ENCODE data around the gene PCSK4. TPM values are rescaled to one million over a fixed set of nuclear protein-coding genes. Genes with fewer than 3 reads are reported as not detected.
"Not testable (repeated sequence)": the region's sequence is repeated elsewhere in the genome, so short reads cannot be mapped to it uniquely, and the experiment has no call there.

PCSK4 gene
- total RNA-seq, 6 donors from 2014 or later: 2.7 to 47.1 (median 6.8) TPM

- Histone ChIP-seq H3K9me3 (no peaks in the 10 kb centered on the region), H3K36me3 (peaks cover 21 to 41% (median 32%) of the 10 kb centered on the region in 4 donors), H3K4me1 (peaks cover 23 to 38% (median 31%) of the 10 kb centered on the region in 4 donors), H3K27ac (no peak overlapping the region), H3K27me3 (peaks cover 0 to 2% (median under 1%) of the 10 kb centered on the region in 4 donors), H3K4me3 (no peak overlapping the region)
- DNase-seq: peak in 1 of 2 donors; percentile 73
- 88 to 90% methylated on average over 11 to 15 of the region's 15 CpGs for WGBS, 2 donors
- no peak for TF ChIP-seq POLR2A (IDR thresholded peaks at IDR 0.05)
- no peak for TF ChIP-seq CTCF (IDR thresholded peaks at IDR 0.05)
- TF ChIP-seq POLR2AphosphoS5 (IDR thresholded peaks at IDR 0.05): no peak
- TF ChIP-seq EP300 (IDR thresholded peaks at IDR 0.05): no peak
- no peak for ATAC-seq (ENCODE audit: low FRiP score in 2 of 2)
Measured at GRCh38 chr19:1440418-1440801, 49.7 kb downstream of the PCSK4 start.

GRCh38 chr19:1439525-1440417 is 50.4 kb downstream of the PCSK4 start:
- not testable (repeated sequence) for ATAC-seq (ENCODE audit: low FRiP score in 2 of 2); H3K27me3 ChIP-seq; H3K9me3 ChIP-seq
- Histone ChIP-seq H3K36me3 (peaks cover 21 to 47% (median 36%) of the 10 kb centered on the region in 4 donors), H3K27ac (peak overlapping the region in 2 of 4 donors; percentile 88 to 95), H3K4me1 (peaks cover 19 to 32% (median 25%) of the 10 kb centered on the region in 4 donors), H3K4me3 (peak overlapping the region in 3 of 4 donors; percentile 65 to 88 (median 76))
- DNase-seq: peak in 1 of 2 donors; percentile 81
- WGBS, 2 donors: 84 to 86% methylated on average over 48 to 57 of the region's 57 CpGs

GRCh38 chr19:1438933-1439354 is 51.2 kb downstream of the PCSK4 start:
- H3K36me3 ChIP-seq: peaks cover 25 to 56% (median 45%) of the 10 kb centered on the region in 4 donors
- no peaks in the 10 kb centered on the region for H3K27me3 ChIP-seq
- ATAC-seq (ENCODE audit: low FRiP score in 2 of 2) (no peak), DNase-seq (no peak)
- peak overlapping the region; percentile 65 to 88 (median 82) for H3K4me3 ChIP-seq
- 0 to 1% methylated on average over 9 to 26 of the region's 26 CpGs for WGBS, 2 donors
- H3K9me3 ChIP-seq: no peaks in the 10 kb centered on the region
- TF ChIP-seq CTCF (IDR thresholded peaks at IDR 0.05) (no peak), EP300 (IDR thresholded peaks at IDR 0.05) (no peak), POLR2A (IDR thresholded peaks at IDR 0.05) (no peak), POLR2AphosphoS5 (IDR thresholded peaks at IDR 0.05) (no peak)
- peaks cover 16 to 29% (median 22%) of the 10 kb centered on the region in 4 donors for H3K4me1 ChIP-seq
- peak overlapping the region; percentile 87 to 95 (median 90) for H3K27ac ChIP-seq

- Histone ChIP-seq H3K36me3 (peaks cover 32 to 62% (median 51%) of the 10 kb centered on the region in 4 donors), H3K27ac (peak within 1 kb of the TSS; percentile 87 to 95 (median 90)), H3K4me3 (peak within 1 kb of the TSS; percentile 65 to 88 (median 82)), H3K4me1 (peaks cover 16 to 29% (median 22%) of the 10 kb centered on the region in 4 donors), H3K9me3 (no peaks in the 10 kb centered on the region), H3K27me3 (no peaks in the 10 kb centered on the region)
- TF ChIP-seq POLR2A (IDR thresholded peaks at IDR 0.05) (peak; percentile 58 to 95 (median 82)), CTCF (IDR thresholded peaks at IDR 0.05) (peak; percentile 89 to 99 (median 98)), EP300 (IDR thresholded peaks at IDR 0.05) (no peak), POLR2AphosphoS5 (IDR thresholded peaks at IDR 0.05) (peak; percentile 95 to 98)
- WGBS, 2 donors: 2 to 6% methylated on average over 16 to 61 of the region's 100 CpGs
- ATAC-seq (ENCODE audit: low FRiP score in 2 of 2): peak; percentile 96 to 97
- DNase-seq: peak; percentile 94 to 99
Measured at GRCh38 chr19:1438035-1438932, 51.9 kb downstream of the PCSK4 start, which contains the start of gene RPS15. Gene RPS15 (plus strand): TSS chr19:1438396. CDS start chr19:1438426, 30 bp downstream.

All from upper lobe of left lung (tissue), 6 donors.